GM13977 (cell line): ENCODE results near the gene LEMD1.
"Not testable (repeated sequence)": the region's sequence is repeated elsewhere in the genome, so short reads cannot be mapped to it uniquely, and the experiment has no call there.

Experiments
- DNase-seq: peaks from one replicate; pipeline ENCODE4 v3.0.0; 2012; ENCODE audit warnings: low spot score
- in situ Hi-C: fragments of 300-500 bp; cut with MboI; formaldehyde crosslinking; loops from one replicate; pipeline ENCODE4 v1.12.0; 2022; ENCODE audit warnings: low sequenced_read_pairs, low pct_unique_long_range_greater_than_20kb, mixed read lengths, inconsistent platforms; ENCODE audit not compliant: unreplicated experiment
- TF ChIP-seq, protein P1 (sequence below): IDR thresholded peaks from 2 replicates; pipeline ENCODE4 v1.5.1; 2012; ENCODE audit warnings: mild to moderate bottlenecking, control low read depth; ENCODE audit not compliant: insufficient read depth; ENCODE audit errors: extremely low read depth, missing control alignments

Gene LEMD1

DNA sequence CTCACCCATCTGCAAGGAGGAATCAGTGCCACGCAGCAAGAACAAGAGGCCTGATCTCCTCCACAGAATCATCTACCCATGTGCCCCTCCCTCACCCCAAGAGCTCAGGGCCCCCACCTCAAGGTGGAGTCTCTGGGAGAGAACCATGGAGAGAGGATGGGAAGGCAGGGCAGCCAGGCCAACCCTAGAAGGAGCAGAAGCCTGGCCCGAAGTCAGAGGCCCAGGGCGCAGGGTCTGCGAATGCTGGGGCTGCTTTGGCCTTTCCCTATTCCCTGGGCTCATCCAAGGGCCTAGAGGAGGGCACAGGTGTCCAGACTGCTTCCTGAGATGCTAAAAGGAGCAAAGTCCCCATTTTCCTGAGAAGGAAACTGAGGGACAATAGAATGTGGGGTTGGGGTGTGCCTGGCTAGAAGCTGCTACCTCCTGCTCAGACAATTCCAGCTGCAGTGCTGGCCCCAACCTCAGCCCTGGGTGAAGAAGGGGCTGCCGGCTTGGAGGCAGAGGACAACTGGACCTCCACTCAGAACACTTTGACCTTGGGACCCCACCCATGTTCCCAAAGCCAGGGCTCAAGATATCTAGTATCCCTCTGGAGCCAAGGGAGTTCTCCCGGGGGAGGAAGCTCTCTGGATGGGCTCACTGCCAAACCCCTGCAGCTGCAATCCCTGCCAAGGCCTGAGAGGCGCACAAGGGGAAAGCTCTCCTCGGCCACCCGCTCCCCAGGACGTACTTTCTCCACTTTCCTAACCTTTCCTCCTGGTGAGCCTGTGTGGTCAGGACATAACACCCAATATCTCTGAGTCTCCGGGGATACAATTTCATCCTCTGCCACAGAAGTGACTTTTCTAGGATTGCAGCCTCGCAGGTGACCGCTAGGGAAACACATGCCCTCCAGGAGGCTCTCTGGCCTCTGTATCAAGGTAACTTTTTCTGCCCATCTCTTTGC lies 16.6 kb upstream of the LEMD1 start:
- TF ChIP-seq, protein P1, sequence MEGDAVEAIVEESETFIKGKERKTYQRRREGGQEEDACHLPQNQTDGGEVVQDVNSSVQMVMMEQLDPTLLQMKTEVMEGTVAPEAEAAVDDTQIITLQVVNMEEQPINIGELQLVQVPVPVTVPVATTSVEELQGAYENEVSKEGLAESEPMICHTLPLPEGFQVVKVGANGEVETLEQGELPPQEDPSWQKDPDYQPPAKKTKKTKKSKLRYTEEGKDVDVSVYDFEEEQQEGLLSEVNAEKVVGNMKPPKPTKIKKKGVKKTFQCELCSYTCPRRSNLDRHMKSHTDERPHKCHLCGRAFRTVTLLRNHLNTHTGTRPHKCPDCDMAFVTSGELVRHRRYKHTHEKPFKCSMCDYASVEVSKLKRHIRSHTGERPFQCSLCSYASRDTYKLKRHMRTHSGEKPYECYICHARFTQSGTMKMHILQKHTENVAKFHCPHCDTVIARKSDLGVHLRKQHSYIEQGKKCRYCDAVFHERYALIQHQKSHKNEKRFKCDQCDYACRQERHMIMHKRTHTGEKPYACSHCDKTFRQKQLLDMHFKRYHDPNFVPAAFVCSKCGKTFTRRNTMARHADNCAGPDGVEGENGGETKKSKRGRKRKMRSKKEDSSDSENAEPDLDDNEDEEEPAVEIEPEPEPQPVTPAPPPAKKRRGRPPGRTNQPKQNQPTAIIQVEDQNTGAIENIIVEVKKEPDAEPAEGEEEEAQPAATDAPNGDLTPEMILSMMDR = no peak
- DNase-seq = no peak
- in situ Hi-C loops = no loop called here

GRCh38 chr1:205437570-205437969 lies 15.7 kb upstream of the LEMD1 start:
- in situ Hi-C loops = no loop called here
- no peak for DNase-seq
- TF ChIP-seq, protein P1 = no peak

GRCh38 chr1:205436776-205437410 lies 15.0 kb upstream of the LEMD1 start:
- TF ChIP-seq, protein P1 = no peak
- DNase-seq = no peak
- in situ Hi-C loops = no loop called here

DNA sequence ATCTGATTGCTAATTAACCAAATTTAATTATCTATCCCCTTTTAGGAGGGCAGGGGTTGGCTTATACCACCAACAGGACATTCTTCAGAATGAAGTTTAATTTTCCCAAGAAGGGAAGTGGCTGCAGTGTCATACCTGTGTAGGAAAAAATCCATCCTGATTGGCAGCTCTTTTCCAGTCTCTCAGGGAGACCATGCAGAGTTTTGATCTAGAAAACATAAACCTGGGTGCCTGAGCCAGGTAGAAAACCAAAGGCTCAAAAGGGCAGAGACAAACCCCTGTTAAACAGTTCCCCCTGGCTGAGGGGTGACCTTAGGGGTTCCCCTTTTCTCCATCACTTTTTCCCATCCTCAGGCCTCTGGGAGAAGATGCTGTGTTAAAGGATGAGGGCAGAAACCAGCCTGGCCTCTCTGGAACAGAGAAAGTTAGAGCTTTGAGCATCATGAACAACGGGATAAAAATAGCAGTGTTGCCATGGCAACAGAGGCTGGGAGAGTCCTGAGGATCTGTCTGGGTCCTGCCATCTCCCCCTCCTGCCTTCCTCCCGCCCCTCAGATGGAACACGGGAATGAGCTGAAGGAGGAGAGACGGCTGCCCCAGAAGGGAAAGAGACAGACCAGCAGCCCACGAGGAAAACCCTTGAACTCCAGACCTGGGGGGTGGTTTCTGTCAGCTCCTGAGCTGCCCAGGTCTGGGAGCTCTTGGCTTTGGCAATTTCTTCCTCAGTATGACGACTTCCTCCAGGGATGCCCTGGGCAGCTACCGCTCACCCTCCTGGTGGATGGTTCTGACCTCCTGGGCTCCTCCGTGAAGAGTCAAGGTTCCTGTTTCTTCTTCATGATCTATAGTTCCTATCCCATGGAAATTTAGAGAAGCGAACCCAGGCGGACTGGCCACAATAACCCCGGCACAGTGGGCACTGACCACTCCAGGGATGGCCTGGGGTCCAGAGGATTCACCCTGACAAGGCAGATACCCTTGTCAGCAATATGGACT lies 14.0 kb upstream of the LEMD1 start:
- DNase-seq = no peak
- TF ChIP-seq, protein P1 = no peak
- in situ Hi-C loops = no loop called here

DNA sequence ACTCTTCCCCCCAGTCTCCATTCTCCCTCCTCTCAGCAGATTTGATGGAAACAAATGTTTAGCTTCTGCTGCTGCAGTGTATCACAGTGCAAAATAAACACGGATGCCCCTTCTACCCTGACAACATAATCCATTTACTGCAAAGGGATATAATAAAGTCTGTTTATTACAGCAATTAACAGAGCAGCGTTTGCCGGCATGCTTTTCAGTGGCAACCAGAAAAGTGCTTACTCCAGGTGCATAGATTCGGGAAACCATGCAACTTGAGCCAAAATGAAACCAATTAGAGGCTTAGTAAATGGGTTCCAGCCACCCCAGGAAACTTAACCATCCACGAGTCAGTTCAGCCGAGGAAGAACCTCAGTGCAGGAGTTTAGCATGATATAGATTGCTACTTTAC lies 12.9 kb upstream of the LEMD1 start:
- in situ Hi-C loops = no loop called here
- TF ChIP-seq, protein P1 = no peak
- DNase-seq = no peak

DNA sequence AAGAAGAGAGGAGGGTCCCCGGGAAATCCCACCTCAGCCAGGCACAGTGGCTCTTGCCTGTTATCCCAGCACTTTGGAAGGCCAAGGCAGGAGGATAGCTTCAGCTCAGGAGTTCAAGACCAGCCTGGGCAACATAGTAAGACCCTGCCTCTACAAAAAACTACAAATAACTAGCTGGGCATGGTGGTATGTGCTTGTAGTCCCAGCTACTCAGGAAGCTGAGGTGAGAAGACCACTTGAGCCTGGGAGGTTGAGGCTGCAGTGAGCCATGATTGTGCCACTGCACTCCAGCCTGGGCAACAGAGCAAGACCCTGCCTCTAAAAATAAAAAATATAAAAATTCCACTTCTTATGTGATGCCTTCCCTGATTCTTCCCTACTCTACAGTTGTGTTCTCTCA lies 10.8 kb upstream of the LEMD1 start:
- in situ Hi-C loops, DNase-seq: not testable (repeated sequence)
